Liver (tissue), 3 donors: ENCODE data around the gene ST7.

Experiments used
- ATF3 ChIP-seq: IDR thresholded peaks from 2 replicates; pipeline ENCODE4 v1.6.1; 2016; ENCODE audit warnings: antibody characterized with exemption
- TF ChIP-seq, protein P1 (sequence below): fragments of 150-350 bp; IDR thresholded peaks from 2 replicates; pipeline ENCODE4 v1.5.1; 2017; ENCODE audit warnings: improper control_type of control experiment, low read depth, low read length; ENCODE audit not compliant: missing input control
- donor health status: healthy.
- donor health status: healthy.

- TF ChIP-seq, protein P1, sequence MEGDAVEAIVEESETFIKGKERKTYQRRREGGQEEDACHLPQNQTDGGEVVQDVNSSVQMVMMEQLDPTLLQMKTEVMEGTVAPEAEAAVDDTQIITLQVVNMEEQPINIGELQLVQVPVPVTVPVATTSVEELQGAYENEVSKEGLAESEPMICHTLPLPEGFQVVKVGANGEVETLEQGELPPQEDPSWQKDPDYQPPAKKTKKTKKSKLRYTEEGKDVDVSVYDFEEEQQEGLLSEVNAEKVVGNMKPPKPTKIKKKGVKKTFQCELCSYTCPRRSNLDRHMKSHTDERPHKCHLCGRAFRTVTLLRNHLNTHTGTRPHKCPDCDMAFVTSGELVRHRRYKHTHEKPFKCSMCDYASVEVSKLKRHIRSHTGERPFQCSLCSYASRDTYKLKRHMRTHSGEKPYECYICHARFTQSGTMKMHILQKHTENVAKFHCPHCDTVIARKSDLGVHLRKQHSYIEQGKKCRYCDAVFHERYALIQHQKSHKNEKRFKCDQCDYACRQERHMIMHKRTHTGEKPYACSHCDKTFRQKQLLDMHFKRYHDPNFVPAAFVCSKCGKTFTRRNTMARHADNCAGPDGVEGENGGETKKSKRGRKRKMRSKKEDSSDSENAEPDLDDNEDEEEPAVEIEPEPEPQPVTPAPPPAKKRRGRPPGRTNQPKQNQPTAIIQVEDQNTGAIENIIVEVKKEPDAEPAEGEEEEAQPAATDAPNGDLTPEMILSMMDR, result no peak
- TF ChIP-seq ATF3, result no peak
Measured at GRCh38 chr7:117193564-117193963, 240.3 kb downstream of the ST7 start.
